ENCODE results near the gene GSTM1.

Gene GSTM1

DNA sequence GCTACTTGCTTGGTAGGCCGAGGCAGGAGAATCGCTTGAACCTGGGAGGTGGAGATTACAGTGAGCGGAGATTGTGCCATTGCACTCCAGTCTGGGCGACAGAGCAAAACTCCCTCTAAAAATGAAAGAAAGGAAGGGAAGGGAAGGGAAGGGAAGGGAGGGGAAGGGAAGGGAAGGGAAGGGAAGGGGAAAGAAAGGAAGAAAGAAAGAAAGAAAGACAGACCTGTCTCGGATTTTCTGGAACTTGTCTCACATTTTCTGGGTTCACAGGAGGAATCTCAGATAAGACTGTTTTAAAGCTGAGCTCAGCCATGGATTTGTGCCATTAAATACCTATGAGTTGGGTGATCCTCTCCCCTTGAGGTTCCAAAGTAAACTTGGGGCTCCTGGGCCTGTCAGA lies 37.3 kb downstream of the GSTM1 start:
- in situ Hi-C loops (cut with MboI; ENCODE audit: low sequenced_read_pairs), result no loop called here

DNA sequence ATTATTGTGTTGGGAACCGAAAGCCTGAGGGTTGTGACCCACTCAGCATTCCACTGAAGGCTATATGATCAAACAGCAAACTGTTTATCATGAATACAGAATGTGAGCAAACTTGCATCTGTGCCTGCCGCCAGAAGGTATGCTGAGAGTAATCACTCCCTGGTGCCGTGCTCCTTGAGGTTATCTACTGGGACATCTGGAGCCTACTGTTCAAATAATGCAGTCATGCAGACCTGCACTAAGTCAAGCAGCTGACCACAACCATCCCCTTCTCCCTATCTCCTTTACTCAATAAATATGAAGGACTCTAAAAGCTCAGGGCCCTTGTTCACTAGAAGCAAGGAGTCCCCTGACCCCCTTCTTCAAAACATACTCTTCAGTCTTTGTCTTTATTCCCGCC lies 37.9 kb downstream of the GSTM1 start:
- in situ Hi-C loops (cut with MboI; ENCODE audit: low sequenced_read_pairs), result no loop called here

DNA sequence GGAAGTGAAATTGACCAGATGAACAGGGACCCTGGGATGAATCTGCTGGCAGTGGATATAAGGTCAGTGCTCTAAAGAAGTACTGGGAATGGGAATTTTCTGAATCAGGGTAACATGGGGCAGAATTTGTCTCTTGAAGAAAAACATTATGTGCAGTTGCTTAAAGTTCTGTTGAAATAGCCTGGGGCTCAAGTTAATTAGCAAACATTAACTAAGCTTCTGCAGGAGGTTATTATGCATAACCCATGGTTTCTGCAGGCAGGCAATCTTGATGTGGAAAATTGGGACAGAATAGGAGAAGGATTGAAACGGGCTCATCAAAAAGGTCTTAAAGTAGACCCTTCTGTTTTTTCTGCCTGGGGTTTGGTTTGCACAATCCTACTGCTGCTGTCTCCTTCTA lies 38.4 kb downstream of the GSTM1 start:
- in situ Hi-C loops (cut with MboI; ENCODE audit: low sequenced_read_pairs), result no loop called here

DNA sequence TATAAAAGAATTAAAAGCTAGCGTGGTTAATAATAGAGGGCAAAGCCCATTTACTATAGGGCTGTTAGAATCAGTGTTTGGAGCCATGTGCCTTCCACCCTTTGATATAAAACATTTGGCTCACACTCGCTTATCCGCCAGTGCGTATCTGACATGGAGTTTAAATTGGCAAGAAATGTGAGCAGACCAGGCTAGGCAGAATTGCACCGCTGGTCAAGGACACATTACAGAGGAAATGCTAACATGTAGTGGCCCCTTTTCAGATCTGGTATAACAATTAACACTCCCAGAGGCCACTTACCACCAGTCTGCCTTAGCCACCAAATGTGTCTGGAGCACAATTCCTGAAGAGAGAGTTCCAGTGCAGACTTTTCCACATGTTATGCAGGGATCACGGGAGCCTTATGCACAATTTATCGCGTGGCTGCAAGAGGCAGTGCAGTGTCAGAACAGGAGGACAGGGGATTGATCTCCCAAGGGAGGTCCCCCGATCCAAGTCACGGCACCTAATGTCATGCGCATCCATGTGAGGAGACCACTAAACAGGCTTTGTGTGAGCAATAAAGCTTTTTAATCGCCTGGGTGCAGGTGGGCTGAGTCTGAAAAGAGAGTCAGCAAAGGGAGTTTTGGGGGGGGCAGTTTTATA lies 39.2 kb downstream of the GSTM1 start:
- in situ Hi-C loops (cut with MboI; ENCODE audit: low sequenced_read_pairs), result no loop called here

DNA sequence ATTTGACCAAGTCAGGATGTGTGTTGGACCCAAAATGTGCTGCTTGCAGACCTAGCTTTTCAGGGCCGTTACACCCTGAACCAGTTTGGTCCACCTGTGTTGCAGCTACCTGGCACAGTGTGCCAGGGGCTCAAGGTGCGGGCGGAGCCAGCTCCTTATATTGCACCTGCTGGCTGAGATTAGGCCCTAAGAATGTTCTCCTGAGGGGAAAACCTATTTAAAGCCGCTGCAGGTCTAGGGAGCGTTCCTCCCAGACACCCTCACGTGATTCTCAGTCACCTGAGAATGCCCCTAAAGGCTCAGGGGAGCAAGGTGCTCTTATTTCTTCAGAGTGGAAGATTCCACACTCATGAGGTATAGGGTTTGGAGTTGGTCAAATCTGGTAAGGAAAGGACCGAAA lies 41.3 kb downstream of the GSTM1 start:
- in situ Hi-C loops (cut with MboI; ENCODE audit: low sequenced_read_pairs), result no loop called here

DNA sequence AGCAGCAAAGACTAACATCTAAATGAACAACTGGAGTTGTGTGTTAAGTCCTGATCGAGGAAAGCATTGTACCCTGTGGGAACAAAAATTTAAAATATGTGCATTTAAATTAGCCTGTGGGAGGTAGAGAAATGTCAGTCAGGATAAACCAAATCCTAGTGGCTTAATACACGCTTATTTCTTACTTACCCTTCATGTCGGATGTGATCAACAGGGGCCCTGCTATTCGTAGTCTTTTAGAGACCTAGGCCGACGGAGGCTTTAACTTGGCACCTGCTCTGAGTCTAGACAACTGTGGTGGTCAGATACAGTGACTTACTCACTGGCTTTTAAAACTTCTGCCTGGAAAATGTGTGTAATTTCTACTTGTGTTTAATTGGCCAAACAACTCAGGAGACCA lies 43.0 kb downstream of the GSTM1 start:
- in situ Hi-C loops (cut with MboI; ENCODE audit: low sequenced_read_pairs), result no loop called here

DNA sequence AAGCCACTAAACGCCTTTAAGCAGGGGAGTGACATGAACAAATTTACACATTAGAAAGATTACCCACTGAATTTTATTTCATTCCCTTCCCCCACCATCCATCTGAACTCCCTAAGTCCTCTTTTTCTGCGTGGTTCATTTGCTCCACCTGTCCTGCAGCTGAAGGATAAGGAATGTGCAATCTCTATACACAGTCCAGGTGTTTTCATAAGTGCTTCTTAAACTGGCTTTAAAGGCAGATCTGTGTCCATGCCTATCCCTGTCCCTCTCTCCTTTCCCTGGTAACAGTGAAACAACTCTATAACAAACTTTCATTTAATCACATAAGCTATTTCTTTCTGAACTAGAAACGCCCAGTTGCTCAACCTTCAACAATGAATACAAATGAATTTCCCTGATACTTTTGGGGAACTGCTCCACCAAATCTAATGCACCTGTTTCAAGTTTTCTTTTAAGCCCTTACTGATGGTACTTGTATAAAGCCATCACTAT lies 44.8 kb downstream of the GSTM1 start:
- in situ Hi-C loops (cut with MboI; ENCODE audit: low sequenced_read_pairs), result no loop called here

DNA sequence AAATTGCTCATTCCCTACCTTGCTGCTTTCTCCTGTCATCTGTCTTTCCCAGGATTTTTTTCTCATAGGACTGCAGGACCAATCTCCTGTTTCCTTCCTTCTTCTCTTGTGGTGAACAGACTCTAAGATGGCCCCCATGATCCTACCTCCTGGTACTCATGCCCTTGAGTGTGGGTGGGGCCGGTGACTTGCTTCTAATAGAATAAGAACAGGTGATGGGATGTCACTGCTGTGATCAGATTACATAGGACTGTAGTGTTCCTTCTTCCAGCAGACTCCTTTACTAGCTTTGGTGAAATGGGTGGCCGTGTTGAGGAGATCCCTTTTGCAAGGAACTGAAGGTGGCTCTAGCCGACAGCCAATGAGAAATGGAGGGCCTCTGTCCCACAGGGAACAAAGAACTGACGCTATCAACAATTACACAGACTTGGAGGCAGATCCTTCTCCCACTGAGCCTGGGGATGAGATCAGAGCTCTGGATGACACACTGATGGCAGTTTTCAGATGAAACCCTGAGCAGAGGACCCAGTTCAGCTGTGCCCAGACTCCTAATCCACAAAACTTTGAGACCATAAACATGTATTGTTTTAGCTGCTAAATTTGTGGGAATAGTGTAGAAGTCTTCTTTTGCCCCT lies 45.7 kb downstream of the GSTM1 start:
- in situ Hi-C loops (cut with MboI; ENCODE audit: low sequenced_read_pairs), result no loop called here

DNA sequence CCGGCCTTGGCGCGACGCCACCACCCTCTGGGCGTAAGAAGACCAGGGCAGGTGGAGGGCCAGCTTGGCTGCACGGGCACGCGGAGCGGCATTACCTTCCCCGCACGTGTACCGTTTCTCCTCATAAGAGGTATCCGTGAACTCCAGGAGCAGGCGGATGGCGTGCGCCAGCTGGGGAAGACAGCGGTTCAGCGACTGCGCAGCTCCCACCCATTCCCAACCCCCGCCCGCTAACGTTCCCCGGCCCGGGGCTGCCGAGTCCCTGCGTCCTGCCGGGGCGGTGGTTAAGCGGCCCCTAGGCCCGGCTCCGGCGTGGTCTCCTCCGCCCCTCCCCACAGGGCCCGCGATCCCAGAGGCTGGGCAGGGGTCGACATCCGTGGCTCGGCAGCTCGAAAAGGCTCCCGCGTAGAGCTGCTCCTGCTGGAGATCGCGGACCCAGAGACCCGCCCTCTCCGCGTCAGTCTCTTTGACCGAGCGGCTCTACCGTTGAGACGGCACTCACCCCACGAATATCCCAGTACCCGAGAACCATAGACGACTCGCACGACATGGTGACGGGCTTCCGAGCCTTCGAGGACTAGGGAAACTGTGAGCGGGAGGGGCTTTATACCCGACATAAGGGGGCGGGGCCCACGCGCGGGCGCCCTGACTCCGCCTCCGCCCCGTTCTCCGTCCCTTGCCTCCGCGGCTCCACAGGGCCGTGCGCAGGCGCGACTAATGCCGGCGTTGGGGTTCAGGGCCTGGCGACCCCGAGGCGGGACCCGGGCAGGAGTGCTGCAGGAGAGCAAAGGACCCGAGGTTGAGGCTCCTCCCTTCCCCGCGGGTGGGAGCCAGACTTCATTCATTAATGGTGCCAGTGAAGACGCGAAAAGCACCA lies 52.4 kb downstream of the GSTM1 start:
- in situ Hi-C loops (cut with MboI; ENCODE audit: low sequenced_read_pairs), result no loop called here

DNA sequence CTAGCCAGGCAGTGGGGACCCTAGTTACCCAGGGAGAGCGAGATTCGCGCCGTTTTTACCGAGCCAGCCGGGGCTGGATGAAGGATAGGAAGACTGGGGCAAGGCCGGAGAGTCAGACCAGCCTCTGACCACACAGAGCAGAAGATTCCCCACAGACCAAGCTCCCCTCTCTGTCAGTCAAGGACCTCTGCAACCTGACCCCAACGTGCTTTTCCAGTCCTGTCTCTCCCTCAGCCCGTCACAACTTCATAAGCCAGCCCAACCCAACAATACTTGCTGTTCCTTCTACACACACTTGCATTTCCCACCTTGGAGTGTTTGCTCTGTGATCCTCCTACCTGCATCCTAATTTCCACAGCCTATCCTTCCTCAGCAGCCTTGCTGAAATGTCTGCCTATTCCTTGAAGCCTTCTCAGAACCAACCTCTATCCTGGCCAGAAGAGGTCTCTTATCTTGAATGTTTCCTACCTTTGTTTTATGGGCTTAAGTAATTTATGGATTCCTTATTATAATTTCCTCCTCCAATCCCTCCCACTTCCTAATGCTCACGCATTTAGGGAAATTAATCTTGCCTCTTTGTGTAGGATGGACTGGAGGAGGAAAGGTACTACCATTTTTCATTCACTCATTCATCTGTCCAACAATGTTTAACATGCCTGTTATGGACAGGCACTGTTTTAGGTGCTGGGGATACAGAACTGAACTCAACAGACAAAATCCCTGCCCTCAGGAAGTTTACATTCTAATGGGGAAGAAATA lies 53.2 kb downstream of the GSTM1 start, which contains the start of gene GSTM3:
TSS of gene GSTM3 (minus strand) at position 424 of the 759 bp plus-strand sequence. CDS start 751 bp downstream, outside the sequence.
- in situ Hi-C loops (cut with MboI; ENCODE audit: low sequenced_read_pairs), result no loop called here

Measured in HL-60/S4 (cell line).